ENCODE data around the gene NPAT.

DNA sequence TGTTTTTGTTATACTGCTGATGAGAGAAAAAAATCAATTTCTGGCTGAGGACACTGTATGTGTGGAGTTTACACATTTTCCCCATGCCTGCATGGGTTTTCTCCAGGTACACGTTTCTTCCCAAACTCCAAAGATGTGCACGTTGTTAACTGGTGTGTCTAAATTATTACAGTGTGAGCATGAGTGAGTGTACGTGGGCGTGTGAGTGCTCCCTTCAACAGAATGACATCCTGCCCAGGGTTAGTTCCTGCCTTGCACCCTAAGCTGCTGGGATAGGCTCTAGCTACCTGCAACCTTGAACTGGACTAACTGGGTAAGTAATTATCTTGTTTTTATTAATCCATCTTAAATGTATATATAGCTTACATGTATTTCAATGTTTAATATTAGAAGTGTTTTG, 5.5 kb downstream of the NPAT start:
- TF ChIP-seq, protein P1, sequence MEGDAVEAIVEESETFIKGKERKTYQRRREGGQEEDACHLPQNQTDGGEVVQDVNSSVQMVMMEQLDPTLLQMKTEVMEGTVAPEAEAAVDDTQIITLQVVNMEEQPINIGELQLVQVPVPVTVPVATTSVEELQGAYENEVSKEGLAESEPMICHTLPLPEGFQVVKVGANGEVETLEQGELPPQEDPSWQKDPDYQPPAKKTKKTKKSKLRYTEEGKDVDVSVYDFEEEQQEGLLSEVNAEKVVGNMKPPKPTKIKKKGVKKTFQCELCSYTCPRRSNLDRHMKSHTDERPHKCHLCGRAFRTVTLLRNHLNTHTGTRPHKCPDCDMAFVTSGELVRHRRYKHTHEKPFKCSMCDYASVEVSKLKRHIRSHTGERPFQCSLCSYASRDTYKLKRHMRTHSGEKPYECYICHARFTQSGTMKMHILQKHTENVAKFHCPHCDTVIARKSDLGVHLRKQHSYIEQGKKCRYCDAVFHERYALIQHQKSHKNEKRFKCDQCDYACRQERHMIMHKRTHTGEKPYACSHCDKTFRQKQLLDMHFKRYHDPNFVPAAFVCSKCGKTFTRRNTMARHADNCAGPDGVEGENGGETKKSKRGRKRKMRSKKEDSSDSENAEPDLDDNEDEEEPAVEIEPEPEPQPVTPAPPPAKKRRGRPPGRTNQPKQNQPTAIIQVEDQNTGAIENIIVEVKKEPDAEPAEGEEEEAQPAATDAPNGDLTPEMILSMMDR (IDR thresholded peaks at IDR 0.05; ENCODE audit: poor library complexity, severe bottlenecking), result no peak
- no peak for TF ChIP-seq EZH2 (IDR thresholded peaks at IDR 0.05; ENCODE audit: borderline replicate concordance, insufficient read depth, low read length, poor library complexity, severe bottlenecking)
